GM18519 (cell line): ENCODE results near the gene VEGFC.

Experiments used
- ATAC-seq: cut with Tn5 transposase; IDR thresholded peaks from one replicate; pipeline ENCODE4 v1.9.1; 2021; ENCODE audit warnings: mild to moderate bottlenecking, moderate library complexity; ENCODE audit not compliant: unreplicated experiment, low FRiP score

Gene VEGFC

GRCh38 chr4:176635372-176636261, 157.1 kb downstream of the VEGFC start:
- ATAC-seq = no peak
